Neural crest cell (in vitro differentiated cells): ENCODE results near the gene ELK3. TPM values are rescaled to one million over a fixed set of nuclear protein-coding genes. Genes with fewer than 3 reads are reported as not detected.

Experiments
- DNase-seq: peaks from one replicate; pipeline ENCODE4 v3.0.0; 2021; ENCODE audit warnings: low read depth, mixed read lengths, low spot score
- H3K27ac Mint-ChIP-seq: one replicate; pipeline ENCODE4 v1.8.0; 2021; ENCODE audit warnings: mild to moderate bottlenecking, mixed read lengths; ENCODE audit not compliant: unreplicated experiment
- H3K27me3 Mint-ChIP-seq: 2 replicates; pipeline ENCODE4 v1.8.0; 2021; ENCODE audit warnings: low read depth, mild to moderate bottlenecking, mixed read lengths
- H3K36me3 Mint-ChIP-seq: 2 replicates; pipeline ENCODE4 v1.8.0; 2021; ENCODE audit warnings: low read depth, mild to moderate bottlenecking, mixed read lengths
- H3K4me1 Mint-ChIP-seq: 2 replicates; pipeline ENCODE4 v1.8.0; 2021; ENCODE audit warnings: mixed read lengths
- H3K4me3 Mint-ChIP-seq: one replicate; pipeline ENCODE4 v1.8.0; 2021; ENCODE audit warnings: mild to moderate bottlenecking, mixed read lengths
- H3K9me3 Mint-ChIP-seq: 2 replicates; pipeline ENCODE4 v1.8.0; 2021; ENCODE audit warnings: mixed read lengths
- CTCF ChIP-seq: fragments of 200-600 bp; sonication (generic); conservative IDR thresholded peaks from 2 replicates; pipeline ENCODE4 v1.5.0; 2021; ENCODE audit warnings: antibody characterized with exemption, mild to moderate bottlenecking
- total RNA-seq: library from RNA; stranded (reverse); gene quantifications from 2 replicates; pipeline ENCODE4 v1.2.1, GENCODE V29; 2021

The ELK3 gene
- total RNA-seq, 1 donor from 2014 or later, result 19.0 TPM

GRCh38 chr12:96256672-96257361, 62.6 kb downstream of the ELK3 start:
- no peak for TF ChIP-seq CTCF
- Mint-ChIP-seq H3K27me3 (no peaks in the 10 kb centered on the region), H3K36me3 (peaks cover 14% of the 10 kb centered on the region), H3K9me3 (no peaks in the 10 kb centered on the region), H3K4me1 (peaks cover 15% of the 10 kb centered on the region), H3K27ac (no peak overlapping the region), H3K4me3 (no peak overlapping the region)
- no peak for DNase-seq

DNA sequence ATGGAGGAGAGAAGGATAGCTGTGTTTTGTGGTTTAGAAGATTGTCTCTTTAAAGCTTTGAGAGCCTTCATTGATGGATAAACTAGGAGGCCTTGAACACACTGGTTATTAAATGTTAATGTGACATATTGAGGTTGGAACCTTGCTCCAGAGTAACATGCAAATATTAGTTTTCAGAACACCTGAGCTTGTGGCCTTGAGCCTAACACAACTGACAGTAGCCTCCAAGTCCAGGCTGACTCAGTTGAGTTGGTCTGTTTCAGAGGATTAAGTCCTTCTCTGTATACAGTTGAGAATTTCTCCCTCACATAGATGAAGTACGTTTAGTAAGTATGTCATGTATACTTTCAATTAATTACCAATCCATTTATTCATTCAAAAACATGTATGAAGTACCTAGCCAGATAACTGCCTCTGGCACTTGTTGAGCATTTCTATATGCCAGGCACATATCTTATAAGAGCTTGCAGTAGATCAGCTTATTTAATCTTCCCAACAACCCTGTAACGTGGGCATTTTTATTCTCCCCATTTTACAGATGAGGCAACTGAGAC, 63.5 kb downstream of the ELK3 start:
- H3K27me3 Mint-ChIP-seq, result no peaks in the 10 kb centered on the region

DNA sequence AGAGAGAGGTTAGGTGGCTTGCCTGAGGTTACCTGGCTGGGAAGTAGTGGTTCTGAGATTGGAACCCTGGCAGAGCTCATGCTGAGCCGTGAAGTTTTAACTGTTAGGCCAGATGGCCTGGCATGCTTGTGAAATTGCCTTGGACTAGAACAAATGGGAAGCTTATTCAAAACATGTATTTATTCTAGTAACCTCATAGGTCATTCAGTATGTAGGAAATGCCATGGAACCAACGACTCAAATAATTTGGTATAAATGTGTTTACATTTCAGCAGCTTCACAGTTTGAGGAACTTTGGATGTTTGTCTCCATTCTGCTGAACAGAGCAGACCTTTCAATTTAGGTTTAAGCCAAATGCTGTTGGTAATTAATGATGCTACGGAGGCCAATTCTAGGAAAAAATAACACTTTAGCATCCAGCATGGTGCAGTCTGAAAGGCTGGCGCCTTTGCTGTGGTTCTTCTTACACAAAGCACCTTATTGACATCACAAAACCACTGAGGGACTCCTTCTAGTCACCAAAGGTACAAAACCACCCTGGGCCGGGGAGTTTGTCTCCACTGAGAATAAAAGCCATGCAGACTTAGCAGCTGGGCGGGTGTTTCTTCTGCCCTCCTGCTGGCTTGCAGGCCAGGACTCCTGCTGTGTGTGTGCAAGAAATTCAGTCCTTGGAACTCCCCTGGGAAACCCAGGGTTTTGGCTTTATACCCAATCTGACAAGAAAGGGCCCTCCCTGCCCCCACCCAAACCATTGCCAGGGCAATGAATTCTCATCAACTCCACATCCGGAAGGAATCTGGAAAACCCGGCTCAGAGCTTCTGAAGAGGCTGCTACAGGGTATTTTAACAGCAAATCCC, 64.2 kb downstream of the ELK3 start:
- Mint-ChIP-seq H3K4me3 (no peak overlapping the region), H3K4me1 (peaks cover 15% of the 10 kb centered on the region), H3K9me3 (no peaks in the 10 kb centered on the region), H3K27me3 (no peaks in the 10 kb centered on the region), H3K27ac (no peak overlapping the region), H3K36me3 (peaks cover 13% of the 10 kb centered on the region)
- TF ChIP-seq CTCF, result no peak
- no peak for DNase-seq

More for the DNA sequence above, 63.5 kb downstream of the ELK3 start:
- H3K4me1 Mint-ChIP-seq, result peaks cover 15% of the 10 kb centered on the region
- H3K4me3 Mint-ChIP-seq, result no peak overlapping the region
- no peaks in the 10 kb centered on the region for H3K9me3 Mint-ChIP-seq
- DNase-seq, result no peak
- TF ChIP-seq CTCF, result no peak
- no peak overlapping the region for H3K27ac Mint-ChIP-seq
- H3K36me3 Mint-ChIP-seq, result peaks cover 10% of the 10 kb centered on the region

- Mint-ChIP-seq H3K36me3 (peaks cover 16% of the 10 kb centered on the region), H3K9me3 (no peaks in the 10 kb centered on the region), H3K27ac (no peak overlapping the region), H3K4me1 (peaks cover 11% of the 10 kb centered on the region), H3K27me3 (no peaks in the 10 kb centered on the region), H3K4me3 (no peak overlapping the region)
- TF ChIP-seq CTCF, result no peak
- no peak for DNase-seq
These were observed 66.1 kb downstream of the ELK3 start for GRCh38 chr12:96260231-96260630.

GRCh38 chr12:96260644-96261043, 66.5 kb downstream of the ELK3 start:
- no peak for DNase-seq
- TF ChIP-seq CTCF, result no peak
- Mint-ChIP-seq H3K36me3 (peaks cover 16% of the 10 kb centered on the region), H3K27me3 (no peaks in the 10 kb centered on the region), H3K4me1 (peaks cover 11% of the 10 kb centered on the region), H3K27ac (no peak overlapping the region), H3K9me3 (no peaks in the 10 kb centered on the region), H3K4me3 (no peak overlapping the region)
